SK-N-SH treated with all-trans-retinoic acid at 6 μM for 48 hours (cell line): ENCODE measurements around the gene SERPINB8.

Source experiments
- ATAC-seq: fragments of 200-7000 bp; cut with Tn5 transposase; 3 replicates; pipeline ENCODE4 v1.9.1; 2020; ENCODE audit warnings: mild to moderate bottlenecking, moderate library complexity
- OSR1 ChIP-seq: fragments of 250-450 bp; sonication (Bioruptor Pico); IDR thresholded peaks from 2 replicates; pipeline ENCODE4 v1.8.0; 2022; ENCODE audit warnings: moderate library complexity, mild to moderate bottlenecking, inconsistent platforms
- TF ChIP-seq, protein P1 (sequence below): fragments of 250-450 bp; sonication (Bioruptor Pico); IDR thresholded peaks from 2 replicates; pipeline ENCODE4 v1.8.0; 2021; ENCODE audit warnings: low read depth, mild to moderate bottlenecking, moderate library complexity, borderline replicate concordance

SERPINB8 gene

DNA sequence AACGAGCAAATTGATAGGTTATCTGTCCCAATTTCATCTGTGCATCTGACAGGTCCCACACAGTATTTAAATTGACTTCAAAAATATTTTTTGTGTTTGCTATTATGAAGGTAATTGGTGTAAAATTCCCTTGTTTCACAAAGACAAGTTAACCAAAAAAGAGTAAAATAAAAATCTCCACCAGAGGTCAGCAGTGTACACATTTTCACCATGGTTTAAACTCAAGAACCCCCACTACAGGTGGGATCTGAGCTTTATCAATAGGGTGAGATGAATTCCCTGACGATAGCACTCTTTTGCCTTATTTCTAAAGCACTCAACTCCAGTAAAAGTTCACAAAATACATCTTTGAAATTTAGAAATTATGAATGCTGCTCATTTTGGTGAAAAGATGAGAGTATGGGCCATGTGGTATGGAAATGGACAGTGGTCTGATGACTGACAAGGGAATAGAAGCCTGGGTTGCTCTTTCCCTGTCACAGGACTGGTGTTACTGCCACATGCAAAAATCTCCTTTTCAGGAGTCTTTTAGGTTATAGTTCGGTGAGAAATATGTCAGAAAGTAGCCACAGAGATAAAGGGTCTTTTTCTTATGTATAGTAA lies 68.0 kb downstream of the SERPINB8 start:
- peak; percentile 53; the same call in 2 of the 3 replicates for ATAC-seq
- TF ChIP-seq, protein P1, sequence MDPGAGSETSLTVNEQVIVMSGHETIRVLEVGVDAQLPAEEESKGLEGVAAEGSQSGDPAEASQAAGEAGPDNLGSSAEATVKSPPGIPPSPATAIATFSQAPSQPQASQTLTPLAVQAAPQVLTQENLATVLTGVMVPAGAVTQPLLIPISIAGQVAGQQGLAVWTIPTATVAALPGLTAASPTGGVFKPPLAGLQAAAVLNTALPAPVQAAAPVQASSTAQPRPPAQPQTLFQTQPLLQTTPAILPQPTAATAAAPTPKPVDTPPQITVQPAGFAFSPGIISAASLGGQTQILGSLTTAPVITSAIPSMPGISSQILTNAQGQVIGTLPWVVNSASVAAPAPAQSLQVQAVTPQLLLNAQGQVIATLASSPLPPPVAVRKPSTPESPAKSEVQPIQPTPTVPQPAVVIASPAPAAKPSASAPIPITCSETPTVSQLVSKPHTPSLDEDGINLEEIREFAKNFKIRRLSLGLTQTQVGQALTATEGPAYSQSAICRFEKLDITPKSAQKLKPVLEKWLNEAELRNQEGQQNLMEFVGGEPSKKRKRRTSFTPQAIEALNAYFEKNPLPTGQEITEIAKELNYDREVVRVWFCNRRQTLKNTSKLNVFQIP (CRISPR knock-in tag), result no peak
- no peak for TF ChIP-seq OSR1 (CRISPR knock-in tag)
